Coronary artery (tissue), 2 donors: ENCODE measurements around the gene STING1.
"Not testable (repeated sequence)": the region's sequence is repeated elsewhere in the genome, so short reads cannot be mapped to it uniquely, and the experiment has no call there.

Experiments
- DNase-seq: peaks from one replicate; pipeline ENCODE4 v3.0.0-alpha.2; 2017; ENCODE audit warnings: low spot score
- H3K27ac ChIP-seq, 2 donors: fragments of 200-600 bp; sonication (generic); one replicate each; pipeline ENCODE4 v1.5.1; 2016 to 2019
- H3K4me3 ChIP-seq: fragments of 200-600 bp; sonication (generic); 2 replicates; pipeline ENCODE4 v1.5.1; 2016; ENCODE audit warnings: mild to moderate bottlenecking, moderate library complexity
- CTCF ChIP-seq: fragments of 200-600 bp; sonication (generic); IDR thresholded peaks from one replicate; pipeline ENCODE4 v1.5.1; 2019; ENCODE audit warnings: antibody characterized with exemption

Gene STING1

GRCh38 chr5:139482050-139482889 lies at the start of gene STING1:
TSS of gene STING1 (minus strand) at chr5:139482758. CDS start at chr5:139481704, 1,054 bp downstream.
- no peak for TF ChIP-seq CTCF
- Histone ChIP-seq H3K27ac (peak within 1 kb of the TSS; percentile 87 to 97), H3K4me3 (peak within 1 kb of the TSS; percentile 82)
- peak; percentile 90 for DNase-seq

- DNase-seq = no peak
- Histone ChIP-seq H3K4me3 (no peak overlapping the region), H3K27ac (no peak overlapping the region)
- no peak for TF ChIP-seq CTCF
Observed at GRCh38 chr5:139531772-139532169, 49.2 kb upstream of the STING1 start.

DNA sequence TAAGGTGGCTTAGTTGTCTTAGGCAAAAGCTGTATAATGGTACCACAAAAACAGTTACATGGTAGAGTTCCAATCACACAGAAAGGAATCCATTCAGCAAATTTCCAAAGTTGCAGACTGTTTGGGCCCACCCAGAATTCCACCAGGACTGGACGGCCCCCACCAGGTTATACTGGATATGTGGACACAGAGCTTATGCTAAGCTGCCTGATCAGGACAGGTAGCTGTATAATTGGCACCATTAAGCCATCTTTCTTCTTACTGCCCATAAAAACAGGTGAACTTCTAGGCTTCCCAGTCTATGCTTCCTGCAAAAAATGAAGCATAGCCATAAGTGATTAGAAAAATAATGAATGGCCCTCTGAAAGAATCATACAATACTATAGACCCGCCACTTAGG lies 47.5 kb upstream of the STING1 start:
- not testable (repeated sequence) for H3K27ac ChIP-seq, H3K4me3 ChIP-seq, DNase-seq

DNA sequence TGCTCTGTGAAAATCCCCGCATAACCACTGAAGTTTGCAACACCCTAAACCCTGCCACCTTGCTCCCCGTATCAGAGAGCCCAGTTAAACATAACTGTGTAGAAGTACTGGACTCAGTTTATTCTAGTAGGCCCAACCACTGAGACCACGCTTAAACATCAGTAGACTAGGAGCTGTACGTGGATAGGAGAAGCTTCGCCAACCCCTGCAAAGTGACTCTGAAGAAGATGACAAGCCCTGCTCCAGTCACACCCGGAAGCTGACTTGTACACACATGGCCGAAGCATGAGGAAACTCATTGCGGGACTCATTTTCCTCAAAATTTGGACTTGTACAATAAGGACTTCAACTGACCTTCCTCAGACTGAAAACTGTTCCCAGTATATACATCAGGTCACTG lies 46.1 kb upstream of the STING1 start:
- not testable (repeated sequence) for H3K4me3 ChIP-seq, H3K27ac ChIP-seq, DNase-seq

DNA sequence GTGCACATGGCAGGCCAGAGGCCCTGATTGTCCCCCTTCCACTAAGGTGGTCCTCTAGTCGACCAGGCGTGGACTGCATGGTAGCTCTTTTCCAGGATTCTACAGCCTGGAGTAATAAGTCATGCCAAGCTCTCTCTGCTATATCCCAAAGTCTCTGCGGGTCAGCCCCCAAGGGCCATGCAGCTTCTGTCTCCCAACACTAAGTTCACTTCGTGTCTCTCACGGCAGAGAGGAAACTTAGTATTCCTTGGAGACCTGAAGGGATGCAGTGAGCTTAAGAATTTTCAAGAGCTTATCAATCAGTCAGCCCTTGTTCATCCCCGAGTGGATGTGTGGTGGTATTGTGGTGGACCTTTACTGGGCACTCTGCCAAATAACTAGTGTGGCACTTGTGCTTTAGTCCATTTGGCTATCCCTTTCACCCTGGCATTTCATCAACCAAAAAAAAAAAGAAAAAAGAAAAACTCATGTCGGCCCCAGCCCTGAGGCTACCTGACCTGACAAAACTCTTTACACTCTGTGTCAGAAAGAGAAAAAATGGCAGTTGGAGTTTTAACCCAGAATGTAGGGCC lies 45.4 kb upstream of the STING1 start:
- not testable (repeated sequence) for H3K27ac ChIP-seq, DNase-seq, H3K4me3 ChIP-seq

DNA sequence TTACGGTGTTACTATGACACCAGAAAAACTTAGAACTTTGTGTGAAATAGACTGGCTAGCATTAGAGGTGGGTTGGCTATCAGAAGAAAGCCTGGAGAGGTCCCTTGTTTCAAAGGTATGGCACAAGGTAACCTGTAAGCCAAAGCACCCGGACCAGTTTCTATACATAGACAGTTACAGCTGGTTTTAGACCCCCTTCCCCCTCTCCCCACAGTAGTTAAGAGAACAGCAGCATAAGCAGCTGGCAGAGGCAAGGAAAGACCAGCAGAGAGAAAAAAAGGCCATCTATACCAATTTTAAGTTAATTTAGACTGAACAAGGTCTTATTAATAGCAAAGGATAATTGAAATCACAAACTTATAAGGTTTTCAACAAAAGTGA lies 44.5 kb upstream of the STING1 start:
- H3K27ac ChIP-seq, H3K4me3 ChIP-seq, DNase-seq: not testable (repeated sequence)

DNA sequence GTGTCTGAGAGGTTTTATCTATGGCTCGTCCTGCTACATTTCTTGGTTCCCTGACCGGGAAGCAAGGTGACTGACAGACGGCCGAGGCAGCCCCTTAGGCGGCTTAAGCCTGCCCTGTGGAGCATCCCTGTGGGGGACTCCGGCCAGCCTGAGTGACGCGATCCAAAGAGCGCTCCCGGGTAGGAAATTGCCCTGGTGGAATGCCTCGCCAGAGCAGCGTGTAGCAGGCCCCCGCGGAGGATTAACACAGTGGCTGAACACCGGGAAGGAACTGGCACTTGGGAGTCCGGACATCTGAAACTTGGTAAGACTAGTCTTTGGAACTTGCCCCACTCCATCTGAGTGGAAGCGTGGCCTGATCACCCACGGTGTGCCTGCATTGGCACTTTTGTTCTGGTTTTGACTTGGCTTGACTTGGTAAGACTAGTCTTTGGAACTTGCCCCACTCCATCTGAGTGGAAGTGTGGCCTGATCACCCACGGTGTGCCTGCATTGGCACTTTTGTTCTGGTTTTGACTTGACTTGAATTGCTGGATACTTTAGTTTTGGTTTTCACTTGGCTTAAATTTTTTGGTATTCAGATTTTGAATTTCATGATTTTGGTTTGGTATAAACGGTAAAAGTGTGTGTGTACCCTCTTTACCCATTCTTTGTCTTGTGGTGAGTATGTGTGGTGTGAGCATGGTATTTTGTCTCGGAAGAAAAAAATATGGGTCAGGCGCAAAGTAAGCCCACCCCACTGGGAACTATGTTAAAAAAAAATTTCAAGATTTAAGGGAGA lies 43.9 kb upstream of the STING1 start:
- DNase-seq, H3K4me3 ChIP-seq, H3K27ac ChIP-seq: not testable (repeated sequence)

- DNase-seq, H3K27ac ChIP-seq, H3K4me3 ChIP-seq: not testable (repeated sequence)
Observed at GRCh38 chr5:139525586-139526308, 43.2 kb upstream of the STING1 start.

DNA sequence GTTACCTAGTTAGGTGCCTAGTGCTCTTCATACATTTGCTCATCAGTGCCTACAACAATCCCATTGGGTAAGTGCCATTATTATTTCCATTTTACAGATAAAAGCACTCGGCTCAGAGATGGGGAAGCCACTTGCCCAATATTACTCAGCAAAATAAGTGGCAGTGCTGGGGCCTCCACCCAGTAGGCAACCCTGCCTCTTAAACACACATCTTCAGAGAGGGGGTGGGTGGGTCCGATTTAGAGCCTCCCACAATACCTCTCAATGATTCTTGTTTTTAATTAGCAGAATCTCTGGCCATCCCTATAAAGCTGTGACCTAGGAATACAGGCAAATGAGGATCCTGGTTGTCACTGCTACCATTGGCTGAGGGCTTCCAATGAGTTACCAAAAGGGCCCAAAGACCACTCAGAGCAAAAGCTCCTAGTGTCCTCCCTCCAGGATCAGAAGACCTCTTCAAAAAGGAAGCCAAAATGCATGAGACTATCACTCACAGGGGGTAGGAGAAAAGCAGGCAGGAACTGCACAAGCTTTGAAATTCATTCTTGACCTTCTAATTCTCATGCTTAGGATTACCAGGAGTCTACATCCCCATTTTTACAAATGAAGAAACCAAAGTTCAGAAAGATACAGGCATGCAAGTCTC lies 42.5 kb upstream of the STING1 start:
- no peak for DNase-seq
- TF ChIP-seq CTCF = no peak
- Histone ChIP-seq H3K27ac (no peak overlapping the region), H3K4me3 (no peak overlapping the region)
